ENCODE measurements around the gene MGAT4C.
A peak's percentile ranks its signal among the peaks of the same experiment; 100 is the strongest.
"Not testable (repeated sequence)": the region's sequence is repeated elsewhere in the genome, so short reads cannot be mapped to it uniquely, and the experiment has no call there.

The MGAT4C gene

DNA sequence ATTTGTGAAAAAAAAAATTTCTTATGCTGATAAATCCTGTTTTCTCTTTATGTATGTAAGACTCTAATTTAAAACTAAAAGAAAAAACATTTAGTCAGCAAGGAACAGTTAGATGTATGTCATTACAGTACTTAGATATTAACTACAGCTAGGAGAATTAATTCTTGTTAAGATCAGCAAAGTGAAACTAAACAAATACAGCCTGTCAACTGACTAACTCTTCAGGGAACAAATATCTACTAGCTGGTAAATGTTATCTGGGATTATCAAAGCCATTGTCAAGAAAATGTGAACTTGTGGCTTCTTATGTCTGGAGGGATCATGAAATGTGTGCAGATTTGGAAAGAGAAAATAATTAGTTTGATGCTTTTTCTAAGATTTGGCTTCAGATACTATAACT, 27.5 kb downstream of the MGAT4C start:
- DNase-seq, result no peak

DNA sequence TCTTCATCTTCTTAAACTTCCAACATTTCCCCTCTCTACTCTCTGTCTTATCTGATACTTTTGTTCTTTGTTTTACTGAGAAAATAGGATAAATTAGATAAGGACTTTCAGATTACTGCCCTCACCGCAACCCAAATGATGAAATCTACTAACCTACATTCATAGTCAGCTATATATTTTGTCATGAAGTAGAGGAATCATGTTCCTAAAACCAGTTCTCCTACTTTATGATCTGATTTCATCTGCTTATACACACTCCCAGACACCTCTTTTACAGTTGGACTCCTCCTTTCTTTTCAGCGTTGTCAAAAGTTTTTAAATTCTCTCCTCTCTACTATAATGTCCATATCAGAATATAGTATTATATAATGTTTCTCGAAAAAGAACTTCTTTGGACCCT, 29.7 kb downstream of the MGAT4C start:
- no peak for DNase-seq

DNA sequence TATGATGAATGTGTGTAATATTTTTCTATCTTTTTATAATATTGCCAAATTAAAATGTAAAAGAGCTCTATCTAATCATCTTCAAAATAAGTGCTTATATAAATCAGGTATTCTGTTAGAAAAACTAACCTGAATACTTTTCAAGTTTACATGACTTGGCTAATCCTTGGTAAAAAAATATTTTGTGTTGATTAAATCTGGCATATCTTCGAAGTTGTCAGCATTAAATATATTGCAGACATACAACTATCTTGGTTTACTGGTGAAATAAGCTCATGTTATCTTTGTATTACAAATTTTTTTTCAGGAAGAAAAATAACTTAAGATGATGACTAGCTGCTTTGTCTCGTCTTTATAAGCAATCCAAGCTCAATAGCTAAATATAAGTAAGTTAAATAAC, 39.6 kb downstream of the MGAT4C start:
- no peak for DNase-seq

DNA sequence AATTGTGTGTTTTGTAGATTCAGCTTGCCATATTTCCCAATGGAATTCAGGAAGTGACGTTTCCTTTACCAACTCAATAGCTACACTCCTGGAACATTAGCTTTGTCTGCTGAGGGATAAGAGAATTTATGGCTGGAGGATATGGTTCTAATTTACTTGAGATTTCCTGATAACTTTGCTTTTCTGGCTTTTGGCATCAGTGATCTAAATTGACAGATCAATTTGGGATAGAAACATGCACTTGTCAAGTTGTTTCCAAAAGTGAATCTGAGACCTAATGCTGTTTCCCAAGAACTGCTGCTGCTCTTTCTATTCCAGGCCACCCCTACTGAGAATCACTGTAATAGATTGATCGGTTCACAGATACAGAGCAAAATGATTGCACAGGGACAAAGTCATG, 43.2 kb downstream of the MGAT4C start:
- no peak for DNase-seq

DNA sequence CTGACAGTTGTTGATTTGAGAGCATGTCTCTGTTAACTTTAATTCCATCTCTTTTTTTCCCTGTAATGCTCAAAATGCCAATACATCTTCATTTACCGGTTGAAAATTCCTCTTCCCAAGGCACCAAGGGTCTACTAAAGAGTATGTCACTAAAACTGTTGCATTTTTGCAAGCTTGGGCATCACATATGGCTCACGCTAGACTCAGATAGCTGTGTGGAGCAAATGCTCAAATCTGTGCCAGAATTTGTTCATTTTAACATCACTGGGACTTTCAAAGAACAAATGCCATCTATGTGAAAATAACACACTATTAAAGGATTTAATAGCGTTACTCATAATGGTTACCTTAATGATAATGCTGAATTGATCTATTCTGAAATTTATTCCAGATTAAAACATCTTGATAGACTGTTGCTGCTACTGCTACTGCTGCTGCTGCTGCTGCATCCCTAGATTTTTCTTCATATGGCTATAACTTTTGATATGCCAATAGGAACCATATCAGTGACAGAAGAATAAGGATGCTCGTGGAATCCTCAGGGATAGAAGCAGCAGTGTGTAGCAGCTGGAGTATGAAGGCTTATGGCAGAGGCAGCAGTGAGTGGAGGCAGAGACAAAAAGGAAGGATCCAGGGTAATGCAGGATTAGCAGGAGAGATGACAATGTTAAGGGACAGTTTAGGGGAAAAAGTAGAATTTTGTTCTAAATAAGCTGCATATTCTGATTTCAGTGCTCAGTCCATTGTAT, 57.3 kb downstream of the MGAT4C start:
- DNase-seq, result no peak

DNA sequence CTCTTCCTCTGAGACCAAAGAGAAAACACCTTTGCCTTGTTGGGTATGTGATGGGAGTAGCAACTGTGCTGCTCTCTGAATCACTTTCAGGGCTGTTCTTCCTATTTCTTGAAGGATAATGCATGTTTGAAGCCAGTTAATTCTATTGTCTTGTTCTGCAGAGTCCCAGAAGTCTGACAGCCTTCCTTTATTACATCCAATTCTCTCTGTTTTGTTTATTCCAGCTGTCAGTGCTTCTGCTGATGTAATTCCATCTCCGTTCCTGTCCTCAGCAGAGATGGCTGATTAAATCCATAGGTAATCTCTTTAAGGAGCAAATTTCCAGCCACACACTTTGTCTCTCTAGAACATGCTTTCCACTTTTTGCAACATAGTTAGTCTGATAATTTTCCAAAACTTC, 59.7 kb downstream of the MGAT4C start:
- no peak for DNase-seq

DNA sequence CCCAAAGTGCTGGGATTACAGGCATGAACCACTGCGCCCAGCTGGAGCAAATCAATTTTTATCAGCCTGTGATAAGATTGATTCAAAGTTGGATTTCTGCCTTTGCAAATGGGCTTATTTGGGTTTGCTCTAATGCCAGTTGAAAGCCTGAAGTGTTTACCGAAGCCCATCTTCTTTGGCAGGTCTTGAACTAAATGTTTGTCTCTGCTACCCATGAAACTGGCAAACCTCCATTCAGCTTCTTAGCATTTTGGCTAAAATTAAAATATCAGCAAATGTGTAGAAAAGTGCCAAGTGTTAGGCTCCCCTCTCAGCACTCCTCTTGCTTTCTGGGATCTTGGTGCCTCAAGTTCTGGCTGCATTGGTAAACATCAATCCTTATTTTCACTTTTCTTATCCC, 61.5 kb downstream of the MGAT4C start:
- DNase-seq, result no peak

DNA sequence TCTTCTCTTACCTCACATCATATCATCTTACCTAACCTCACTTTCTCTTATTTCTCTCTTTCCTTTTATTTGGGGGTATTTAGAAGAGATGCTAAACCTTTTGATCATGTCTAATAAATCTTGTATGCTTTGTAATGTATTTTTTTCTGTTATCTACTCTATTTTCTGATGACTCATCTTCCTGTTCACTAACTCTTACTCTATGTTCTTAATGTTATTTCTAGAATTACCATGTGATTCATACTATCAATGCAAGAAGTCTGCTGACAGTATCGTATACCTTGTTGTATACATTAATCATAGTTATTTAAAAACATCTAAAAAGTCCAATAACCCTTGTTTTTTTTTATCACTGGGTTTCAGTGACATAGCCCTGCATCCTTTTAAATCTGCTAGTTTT, 62.3 kb downstream of the MGAT4C start:
- no peak for DNase-seq

DNA sequence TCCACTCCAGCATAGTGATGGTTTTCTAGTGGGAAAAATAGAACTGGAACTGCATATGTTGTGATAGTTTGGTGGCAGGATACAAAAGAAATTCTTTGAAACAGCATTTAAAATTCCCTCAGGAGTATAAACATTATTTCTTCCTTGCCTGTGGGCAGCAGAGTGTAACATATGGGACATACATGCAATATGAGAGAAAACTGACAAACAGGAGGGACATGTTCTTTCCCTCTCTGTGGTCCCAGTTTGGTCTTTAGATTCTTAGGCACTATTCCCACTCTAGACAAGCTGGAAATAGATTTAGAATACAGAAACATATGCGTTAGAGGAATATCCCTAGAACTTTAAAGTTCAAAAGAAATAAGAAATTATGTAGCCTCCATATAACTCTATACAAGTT, 68.0 kb downstream of the MGAT4C start:
- DNase-seq, result no peak

DNA sequence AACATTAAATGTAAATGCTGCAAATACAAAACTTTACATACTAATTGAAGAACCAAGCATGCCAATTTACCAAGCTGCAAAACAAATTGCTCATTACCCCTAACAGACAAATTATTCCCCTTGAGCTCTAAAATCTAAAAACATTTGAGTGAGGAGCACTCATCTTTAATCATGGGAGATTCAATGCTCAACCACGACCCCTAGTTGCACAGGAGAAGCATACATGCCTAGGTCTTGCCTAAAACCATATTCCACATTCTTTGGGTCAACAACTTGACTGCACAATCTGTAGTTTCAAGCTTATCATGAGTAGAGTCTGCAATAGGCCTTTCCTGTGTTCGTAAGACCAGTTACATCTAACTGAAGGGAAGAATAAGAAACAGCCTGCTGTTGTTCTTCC, 69.7 kb downstream of the MGAT4C start:
- peak; percentile 4 for DNase-seq

DNA sequence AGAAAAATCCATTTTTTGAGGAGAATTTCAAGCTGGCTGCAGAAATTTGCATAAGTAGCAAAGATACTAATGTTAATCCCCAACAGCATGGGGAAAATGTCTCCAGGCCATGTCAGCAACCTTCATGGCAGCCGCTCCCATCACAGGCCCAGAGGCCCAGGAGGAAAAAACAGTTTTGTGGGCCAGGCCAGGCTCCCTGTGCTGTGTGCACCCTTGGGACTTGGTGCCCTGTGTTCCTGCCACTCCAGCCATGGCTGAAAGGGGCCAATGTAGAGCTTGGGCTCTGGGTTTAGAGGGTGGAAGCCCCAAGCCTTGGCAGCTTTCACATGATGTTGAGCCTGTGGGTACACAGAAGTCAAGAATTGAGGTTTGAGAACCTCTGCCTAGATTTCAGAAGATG, 76.3 kb downstream of the MGAT4C start:
- no peak for DNase-seq

DNA sequence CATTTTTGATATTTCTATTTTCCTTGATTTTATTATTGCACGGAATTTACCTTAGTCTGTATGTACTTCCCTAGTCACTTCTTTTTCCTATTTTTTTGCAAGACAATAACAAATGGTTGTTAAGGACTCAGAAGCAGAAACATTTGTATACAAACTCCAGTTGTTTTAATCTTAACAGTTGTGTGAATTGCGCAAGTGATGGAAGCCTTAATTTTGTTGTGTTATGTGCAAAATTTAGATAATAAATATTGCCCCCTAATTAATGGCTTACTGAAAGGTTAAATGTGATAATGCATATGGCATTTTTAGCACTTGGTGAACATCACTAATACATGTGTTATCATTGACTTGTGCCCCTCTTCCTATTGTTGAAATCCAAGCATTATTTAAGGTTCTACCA, 82.0 kb downstream of the MGAT4C start:
- DNase-seq, result no peak

DNA sequence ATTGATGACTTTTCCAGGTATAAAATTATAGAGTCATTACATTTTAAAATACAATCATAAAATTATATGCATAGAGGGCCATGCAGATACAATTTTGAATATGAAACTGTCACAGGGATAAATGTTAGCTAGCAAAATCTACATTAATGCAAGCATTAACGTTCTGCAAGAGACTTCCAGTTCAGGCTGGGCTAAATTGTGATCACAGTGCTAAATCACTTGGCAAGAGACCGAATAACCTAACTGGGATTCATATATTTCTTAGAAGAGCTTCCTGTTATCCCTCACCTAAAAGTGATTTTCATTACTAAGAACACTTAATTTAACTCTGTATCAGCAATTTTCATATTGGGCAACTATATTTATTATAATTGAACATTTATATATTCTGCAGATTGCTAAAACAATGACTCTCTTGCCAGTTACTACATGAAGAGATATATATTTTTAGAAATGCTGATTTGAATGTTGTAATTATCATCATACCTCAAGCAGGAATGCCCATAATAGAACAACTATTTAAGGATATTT, 83.2 kb downstream of the MGAT4C start:
- no peak for DNase-seq

DNA sequence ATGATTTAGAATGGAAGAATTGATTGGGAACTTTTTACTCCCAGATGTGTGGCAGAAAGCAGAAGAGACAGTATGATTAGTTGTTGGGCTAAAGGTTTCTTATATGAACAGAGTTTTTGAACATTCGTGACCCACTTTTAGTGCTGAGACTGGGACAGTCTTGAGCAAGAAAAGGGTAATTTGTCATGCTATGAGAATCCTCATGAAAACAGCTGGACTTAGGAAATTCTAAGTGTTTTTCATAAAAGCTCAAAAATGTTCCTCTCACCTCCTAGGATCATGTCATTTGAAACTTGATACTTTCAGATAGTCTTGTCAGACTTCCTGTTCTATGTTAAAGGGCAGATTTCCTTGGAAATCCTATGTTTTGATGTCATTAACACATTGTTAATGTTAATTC, 86.1 kb downstream of the MGAT4C start:
- DNase-seq, result no peak

DNA sequence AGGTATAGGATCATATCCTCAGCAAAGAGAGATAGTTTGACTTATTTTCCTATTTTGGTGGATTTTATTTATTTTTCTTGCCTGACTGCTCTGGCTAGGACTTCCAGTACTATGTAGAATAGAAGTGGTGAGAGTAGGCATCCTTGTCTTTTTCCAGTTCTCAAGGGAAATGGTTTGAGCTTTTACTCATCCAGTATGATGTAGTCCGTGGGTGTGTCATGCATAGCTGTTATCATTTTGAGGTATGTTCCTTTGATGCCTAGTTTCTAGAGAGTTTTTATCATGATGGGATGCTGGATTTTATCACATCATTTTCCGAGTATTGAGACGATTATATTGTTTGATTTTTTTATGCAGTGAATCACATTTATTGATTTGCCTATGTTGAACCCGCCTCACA, 97.2 kb downstream of the MGAT4C start:
- DNase-seq, result no peak

DNA sequence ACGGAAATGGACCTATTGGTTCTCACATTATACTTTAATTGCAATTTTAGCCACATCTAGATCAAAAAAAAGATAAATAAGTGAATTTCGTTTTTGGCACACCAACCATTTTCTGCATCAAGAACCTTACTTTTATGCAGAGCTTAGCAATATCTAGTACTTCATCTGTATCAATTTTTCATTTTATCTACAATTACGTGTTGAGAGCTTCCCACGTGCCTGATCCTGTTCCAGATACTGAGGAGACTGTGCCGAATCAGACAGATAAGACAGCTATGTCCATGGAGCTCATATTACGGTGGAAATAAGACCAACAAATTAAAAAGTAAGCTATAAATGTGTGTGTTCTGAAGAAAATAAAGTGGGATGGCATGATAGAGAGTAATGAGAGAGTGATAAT, 101.6 kb downstream of the MGAT4C start:
- no peak for DNase-seq

DNA sequence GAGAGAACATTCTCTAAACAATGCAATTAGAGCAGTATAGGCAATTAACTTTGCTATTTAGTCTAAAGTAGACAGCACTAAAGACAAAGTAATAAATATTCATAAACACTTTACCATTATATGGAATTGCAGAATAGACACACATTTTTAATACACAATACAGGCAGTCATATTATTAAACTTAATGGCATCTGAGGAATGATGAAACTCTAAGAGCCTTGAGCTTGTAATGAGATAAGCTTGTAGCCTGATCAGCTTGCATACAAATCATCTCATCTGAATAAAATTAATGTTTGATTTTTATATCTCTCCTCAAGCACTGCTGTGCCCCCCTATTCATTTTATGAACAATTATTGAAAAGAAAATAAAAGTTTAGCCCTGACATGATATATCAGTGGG, 107.6 kb downstream of the MGAT4C start:
- no peak for DNase-seq

DNA sequence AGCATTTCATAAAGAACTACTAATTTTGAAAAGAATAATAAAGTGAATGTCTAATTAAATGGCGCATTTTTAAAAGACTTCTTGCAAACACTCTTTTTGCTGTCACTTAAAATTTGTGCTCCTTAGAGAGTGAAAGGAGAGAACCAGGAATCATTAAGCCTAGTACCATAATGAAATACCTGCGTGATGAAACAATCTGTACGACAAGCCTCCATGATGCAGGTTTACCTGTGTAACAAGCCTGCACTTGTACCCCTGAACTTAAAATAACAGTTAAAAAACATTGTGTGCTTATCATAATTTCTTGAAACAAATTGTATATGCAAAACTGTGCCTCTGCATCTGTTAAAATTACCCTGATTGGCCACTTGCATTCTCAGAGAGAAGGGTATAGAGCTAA, 108.1 kb downstream of the MGAT4C start:
- no peak for DNase-seq

DNA sequence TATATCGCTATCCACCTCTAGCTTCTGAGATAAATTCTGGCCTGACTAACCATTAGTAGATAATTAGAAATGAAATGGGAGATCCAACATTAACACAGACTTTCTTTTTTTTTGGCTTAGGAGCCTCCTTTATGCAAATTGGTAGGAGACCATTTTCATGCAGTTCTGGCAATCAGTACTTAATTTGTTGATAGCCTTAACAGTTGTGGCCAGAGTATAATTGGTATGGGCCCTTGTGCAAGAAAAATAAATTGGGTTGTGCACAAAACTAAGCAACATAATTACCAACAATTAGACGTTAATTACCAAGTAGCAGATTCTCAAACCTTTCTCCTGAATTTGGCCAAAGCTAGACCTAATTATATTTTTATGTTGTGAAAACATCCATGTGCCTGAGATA, 111.0 kb downstream of the MGAT4C start:
- DNase-seq, result no peak

DNA sequence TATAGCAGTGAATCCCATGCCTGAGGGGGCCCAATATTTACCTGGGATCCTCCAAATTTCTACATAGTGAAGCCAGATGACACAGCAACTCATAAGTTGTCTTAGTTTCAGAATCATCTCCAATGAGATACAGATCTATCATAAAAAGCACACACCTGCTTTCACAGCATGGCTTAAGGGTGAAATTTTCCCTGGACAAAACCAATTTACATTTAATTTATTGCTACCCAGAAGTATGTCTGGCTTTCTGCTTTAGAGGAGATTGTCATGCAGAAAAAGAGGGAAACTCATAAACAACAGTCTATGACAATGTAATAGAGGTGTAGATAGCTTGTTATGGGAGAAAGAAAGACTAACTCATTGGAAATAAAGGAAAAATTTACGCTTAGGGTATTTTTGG, 113.0 kb downstream of the MGAT4C start:
- DNase-seq, result no peak

DNA sequence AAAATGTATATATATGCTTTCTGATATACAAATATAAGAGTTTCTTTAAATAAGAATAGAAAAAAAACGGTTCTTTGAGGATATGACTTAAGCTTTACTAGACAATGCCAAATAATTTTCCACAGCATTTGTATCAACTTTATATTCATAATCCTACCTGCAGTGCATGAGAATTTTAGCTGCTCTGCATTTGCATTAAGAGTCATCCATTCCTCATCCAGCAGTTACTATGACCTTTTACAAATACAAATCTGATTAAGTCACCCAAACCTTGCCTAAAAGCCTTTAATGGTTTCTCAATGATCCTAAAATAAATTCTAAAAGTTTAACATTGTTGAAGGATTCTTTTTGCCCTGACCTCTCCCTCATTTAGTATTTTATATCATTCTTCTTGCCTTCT, 116.5 kb downstream of the MGAT4C start:
- no peak for DNase-seq

DNA sequence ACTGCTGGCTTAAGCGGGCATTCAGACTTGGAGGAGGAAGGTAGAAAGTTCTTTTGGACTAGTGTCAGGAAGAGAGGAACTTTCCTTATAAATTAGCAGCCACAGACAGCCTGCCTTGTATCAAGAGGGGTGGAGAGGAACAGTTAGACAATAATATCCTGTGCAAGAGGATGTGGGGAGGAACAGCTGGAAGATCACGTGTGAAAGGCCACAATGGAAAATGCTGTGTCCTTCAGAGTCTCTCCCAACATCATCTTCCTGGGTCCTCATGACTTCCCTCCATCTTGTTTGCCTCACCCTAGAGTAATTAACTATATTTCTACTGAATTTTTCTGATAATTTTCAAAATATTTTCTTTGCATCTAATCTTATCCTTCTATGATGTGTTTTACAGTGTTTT, 117.4 kb downstream of the MGAT4C start:
- no peak for DNase-seq

DNA sequence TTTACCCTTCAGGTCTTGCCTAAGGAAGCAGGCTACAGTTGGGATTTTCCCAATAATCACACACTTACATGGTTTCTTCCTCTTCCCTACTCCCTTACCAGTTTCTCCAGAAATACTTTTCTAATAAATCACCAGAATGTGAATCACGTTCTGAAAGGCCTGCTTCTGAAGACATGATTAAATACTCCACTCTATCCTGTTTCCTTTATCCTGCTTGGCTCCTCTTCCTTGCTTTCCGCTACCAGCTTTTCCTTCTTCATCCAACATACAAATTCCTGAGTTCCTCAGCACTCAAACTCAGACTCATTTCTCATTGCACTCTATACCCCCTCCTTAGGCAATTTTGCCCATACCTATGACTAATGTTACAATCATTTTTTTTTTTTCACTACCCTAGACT, 118.3 kb downstream of the MGAT4C start:
- no peak for DNase-seq

DNA sequence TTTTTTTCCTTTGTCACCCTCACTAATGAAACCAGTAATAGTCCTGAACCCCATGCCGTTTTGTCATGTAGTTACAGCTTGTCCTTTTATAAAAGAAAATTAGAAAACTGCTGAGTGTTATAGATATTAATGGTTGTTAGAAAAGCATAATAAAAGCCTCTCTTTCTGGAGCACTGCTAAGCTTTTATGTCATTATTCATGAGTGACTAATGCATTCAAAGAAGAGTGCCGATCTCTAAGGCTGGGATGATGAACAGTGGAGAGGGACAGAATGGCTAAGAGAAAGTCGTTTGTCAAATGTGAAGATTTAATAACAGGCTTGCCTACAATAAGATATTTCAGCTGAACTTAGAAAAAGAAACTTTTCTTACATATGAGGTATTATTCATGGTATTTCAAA, 121.6 kb downstream of the MGAT4C start:
- DNase-seq, result no peak

DNA sequence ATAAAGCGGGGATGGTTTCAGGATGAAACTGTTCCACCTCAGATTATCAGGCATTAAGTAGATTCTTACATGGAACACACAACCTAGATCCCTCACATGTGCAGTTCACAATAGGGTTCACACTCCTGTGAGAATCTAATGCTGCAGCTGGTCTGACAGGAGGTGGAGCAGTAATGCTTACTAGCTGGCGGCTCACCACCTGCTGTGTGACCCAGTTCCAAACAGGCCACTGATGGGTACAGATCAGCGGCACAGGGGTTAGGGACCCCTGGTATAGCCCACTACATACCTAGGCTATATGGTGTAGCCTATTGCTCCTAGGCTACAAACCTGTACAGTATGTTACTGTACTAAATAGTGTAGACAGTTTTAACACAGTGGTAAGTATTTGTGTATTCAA, 129.3 kb downstream of the MGAT4C start:
- not testable (repeated sequence) for DNase-seq

Measured in RPMI8226 (cell line).